HG02642 (cell line): ENCODE data around the gene ALDH8A1.
"Not testable (repeated sequence)": the region's sequence is repeated elsewhere in the genome, so short reads cannot be mapped to it uniquely, and the experiment has no call there.

Source experiments
- ATAC-seq: cut with Tn5 transposase; IDR thresholded peaks from one replicate; pipeline ENCODE4 v1.9.1; 2021; ENCODE audit warnings: mild to moderate bottlenecking; ENCODE audit not compliant: unreplicated experiment, poor library complexity

ALDH8A1 gene

GRCh38 chr6:134920422-134920821, 29.5 kb downstream of the ALDH8A1 start:
- ATAC-seq: no peak

- ATAC-seq: no peak
Observed at GRCh38 chr6:134918418-134918961, 31.4 kb downstream of the ALDH8A1 start.

- ATAC-seq: no peak
Observed at GRCh38 chr6:134911547-134911946, 38.4 kb downstream of the ALDH8A1 start.

- ATAC-seq: no peak
Observed at GRCh38 chr6:134910593-134910935, 39.3 kb downstream of the ALDH8A1 start.

- ATAC-seq: no peak
Observed at GRCh38 chr6:134909701-134910592, 40.0 kb downstream of the ALDH8A1 start.

DNA sequence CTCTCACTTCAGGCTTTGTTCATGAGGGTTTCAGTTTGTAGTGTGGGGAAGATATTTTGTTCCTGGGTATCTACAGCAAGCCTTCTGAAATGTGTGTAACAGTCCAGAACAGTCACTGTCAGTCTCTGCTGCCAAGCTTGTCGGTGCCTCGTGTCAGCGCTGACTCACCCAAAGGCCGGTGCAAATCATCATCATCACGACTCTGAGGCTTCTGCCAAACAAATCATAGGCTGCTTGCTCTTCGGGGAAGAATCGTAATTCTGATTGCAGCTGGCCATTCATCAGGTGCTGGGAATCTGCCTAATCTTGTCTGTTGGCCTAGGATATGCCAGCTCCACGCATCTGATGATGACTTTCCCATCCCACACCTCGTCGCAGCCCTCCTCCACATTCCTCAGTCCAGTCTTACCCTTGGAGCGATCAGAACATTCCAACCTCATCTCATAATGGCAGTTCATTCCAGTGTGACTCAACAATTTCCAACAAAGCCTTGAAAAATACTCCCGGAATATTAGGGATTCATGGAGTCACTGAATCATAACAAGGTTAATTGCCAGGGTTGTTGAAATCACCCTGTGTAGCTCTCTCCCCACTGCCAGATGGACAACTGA, 40.9 kb downstream of the ALDH8A1 start:
- no peak for ATAC-seq

DNA sequence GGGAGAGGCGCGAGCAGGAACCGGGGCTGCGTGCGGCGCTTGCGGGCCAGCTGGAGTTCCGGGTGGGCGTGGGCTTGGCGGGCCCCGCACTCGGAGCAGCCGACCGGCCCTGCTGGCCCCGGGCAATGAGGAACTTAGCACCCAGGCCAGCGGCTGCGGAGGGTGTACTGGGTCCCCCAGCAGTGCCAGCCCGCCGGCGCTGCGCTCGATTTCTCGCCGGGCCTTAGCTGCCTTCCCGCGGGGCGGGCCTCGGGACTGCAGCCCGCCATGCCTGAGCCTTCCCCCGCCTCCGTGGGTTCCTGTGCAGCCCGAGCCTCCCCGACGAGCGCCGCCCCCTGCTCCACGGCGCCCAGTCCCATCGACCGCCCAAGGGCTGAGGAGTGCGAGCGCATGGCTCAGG, 45.2 kb downstream of the ALDH8A1 start:
- ATAC-seq: not testable (repeated sequence)

DNA sequence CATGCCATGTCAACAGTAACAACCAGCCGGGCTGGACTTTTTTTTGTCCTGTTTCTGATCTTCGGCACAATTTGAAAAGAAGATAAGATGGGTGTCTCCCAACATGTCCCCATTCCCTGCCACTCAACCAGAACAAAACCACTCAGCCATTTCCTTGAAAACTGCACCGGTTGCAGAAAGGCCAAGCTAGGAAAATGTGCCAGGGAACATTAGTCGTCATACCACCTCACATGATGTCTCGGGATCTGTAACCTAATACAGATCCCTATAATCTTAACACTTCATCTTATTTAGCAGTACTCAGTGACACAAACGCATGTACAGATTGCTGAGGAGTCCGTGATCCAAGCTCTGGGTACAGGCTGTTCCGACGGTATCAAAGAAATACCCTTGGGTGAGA, 46.5 kb downstream of the ALDH8A1 start:
- no peak for ATAC-seq

- ATAC-seq: no peak
Observed at GRCh38 chr6:134902936-134903335, 47.0 kb downstream of the ALDH8A1 start.

DNA sequence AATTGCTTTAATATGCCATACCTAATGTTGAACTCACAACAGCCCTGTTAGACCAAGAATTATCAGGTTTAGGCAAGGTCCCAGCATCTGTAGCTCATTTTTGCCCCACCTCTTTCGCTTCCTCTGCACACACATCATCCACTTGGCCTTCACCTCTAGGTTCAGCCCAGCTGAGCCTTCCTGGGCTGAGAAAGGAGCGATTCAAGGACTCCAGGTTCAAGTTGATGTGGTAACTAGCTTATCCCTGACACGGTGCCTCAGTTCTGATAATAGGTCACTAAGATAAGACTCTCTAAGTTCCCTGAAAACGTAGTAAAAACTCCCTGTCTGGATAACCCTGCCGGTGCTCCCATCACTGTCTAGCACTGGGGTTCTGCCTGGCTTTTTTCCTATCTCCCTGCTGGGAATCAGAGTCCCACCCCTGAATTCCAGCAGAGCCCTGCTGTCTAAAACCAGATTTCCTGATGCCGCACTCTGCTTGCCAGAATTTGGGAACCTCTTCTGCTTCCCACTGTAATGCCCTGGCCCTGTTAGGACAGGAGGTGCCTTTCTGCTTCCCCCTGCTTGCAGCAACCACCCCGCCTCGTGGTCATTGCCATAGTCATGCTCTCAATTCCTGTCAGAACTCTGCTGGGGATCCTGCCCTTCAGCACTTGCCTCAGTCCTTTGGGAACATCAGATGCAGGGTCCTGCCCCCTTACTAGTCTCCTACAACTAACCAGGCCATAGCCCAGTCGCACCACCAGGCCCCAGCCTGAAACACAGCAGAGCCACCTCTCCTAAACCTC, 47.6 kb downstream of the ALDH8A1 start:
- ATAC-seq: no peak

- ATAC-seq: no peak
Observed at GRCh38 chr6:134898575-134898974, 51.3 kb downstream of the ALDH8A1 start.

DNA sequence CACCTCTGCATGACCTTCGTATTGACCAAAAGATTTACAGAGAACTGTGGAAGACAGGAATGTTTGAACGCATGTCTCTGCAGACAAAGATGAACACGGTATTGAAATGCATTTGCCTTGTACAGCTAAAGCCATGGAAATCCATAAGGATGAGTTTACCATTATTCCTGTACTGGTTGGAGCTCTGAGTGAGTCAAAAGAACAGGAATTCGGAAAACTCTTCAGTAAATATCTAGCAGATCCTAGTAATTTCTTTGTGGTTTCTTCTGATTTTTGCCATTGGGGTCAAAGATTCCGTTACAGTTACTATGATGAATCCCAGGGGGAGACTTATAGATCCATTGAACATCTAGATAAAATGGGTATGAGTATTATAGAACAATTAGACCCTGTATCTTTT, 51.7 kb downstream of the ALDH8A1 start:
- ATAC-seq: not testable (repeated sequence)

DNA sequence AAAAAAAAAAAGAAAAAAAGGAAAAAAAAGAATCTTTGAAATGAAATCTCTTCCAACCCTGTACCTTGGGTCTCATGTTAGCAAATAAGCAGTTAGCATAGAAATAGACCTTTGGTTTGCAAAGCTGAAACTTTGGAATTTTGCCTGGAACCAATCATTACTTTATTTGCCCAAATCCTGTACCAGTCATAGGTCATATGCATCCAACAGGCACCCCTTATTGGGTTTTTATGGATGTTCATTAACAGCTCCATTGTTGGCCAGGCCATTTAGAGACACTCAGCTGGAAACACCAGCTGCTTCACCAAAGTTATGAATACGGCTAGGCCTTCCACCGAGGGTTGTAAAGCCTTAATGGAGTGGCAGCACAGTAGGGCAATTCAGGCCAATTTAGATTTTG, 53.0 kb downstream of the ALDH8A1 start:
- no peak for ATAC-seq

GRCh38 chr6:134894800-134895199, 55.1 kb downstream of the ALDH8A1 start:
- ATAC-seq: no peak

DNA sequence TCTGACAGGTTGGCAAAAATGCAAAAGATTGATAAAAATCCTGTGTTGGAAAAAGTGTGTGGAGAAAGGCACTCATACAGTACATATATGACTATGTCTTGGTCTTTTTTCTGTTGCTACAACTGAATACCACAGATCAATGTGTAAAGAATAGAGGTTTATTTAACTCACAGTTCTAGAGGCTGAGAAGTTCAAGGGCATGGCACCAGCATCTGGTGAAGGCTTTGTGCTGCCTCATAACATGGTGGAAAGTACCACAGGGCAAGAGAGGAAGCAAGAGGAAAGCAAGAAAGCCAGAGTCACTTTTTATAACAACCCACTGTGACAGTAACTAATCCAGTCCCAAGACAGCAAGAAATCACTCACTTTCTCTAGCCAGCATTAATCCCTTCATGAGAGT, 57.5 kb downstream of the ALDH8A1 start:
- ATAC-seq: no peak

- ATAC-seq: no peak
Observed at GRCh38 chr6:134891633-134892032, 58.3 kb downstream of the ALDH8A1 start.

DNA sequence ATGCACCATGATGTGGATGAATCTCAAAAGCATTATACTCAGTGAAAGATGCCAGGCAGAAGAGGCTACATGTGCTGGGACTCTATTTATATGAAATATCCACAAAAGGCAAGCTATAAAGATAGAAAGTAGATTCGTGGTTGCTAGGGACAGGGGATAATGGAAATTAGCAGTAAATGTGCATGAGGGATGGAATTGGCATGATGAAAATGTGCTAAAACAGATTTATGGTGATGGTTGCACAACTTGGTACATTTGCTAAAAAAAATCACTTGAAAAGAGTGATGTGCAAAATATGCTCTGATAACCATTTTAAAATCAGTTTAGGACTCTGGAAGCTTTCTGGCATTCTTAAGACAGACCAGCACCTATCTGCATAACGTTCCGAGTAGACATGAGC, 61.6 kb downstream of the ALDH8A1 start:
- no peak for ATAC-seq

GRCh38 chr6:134884752-134885151, 65.1 kb downstream of the ALDH8A1 start:
- no peak for ATAC-seq

GRCh38 chr6:134883314-134883713, 66.6 kb downstream of the ALDH8A1 start:
- no peak for ATAC-seq

GRCh38 chr6:134882426-134883038, 67.4 kb downstream of the ALDH8A1 start:
- no peak for ATAC-seq
